Breast epithelium (tissue), 4 donors: ENCODE results near the gene BMP5. TPM values are rescaled to one million over a fixed set of nuclear protein-coding genes. Genes with fewer than 3 reads are reported as not detected.

Source experiments
- DNase-seq, 2 donors: peaks; one replicate each; pipeline ENCODE4 v3.0.0-alpha.2; 2019; ENCODE audit warnings: low spot score in 2 of 2
- H3K27ac ChIP-seq, 2 donors: fragments of 200-600 bp; sonication (generic) in 1 of 2; one replicate each; pipeline ENCODE4 v1.5.1; 2016 to 2019; ENCODE audit warnings: mild to moderate bottlenecking in 1 of 2
- H3K27me3 ChIP-seq, 2 donors: fragments of 200-600 bp; sonication (generic) in 1 of 2; one replicate each; pipeline versions ENCODE4 v1.5.1 to v1.6.0; 2017 to 2019; ENCODE audit warnings: control low read depth in 1 of 2, mild to moderate bottlenecking in 1 of 2
- H3K36me3 ChIP-seq: fragments of 200-600 bp; one replicate; pipeline ENCODE4 v1.5.1; 2019
- H3K4me1 ChIP-seq, 2 donors: fragments of 200-600 bp; sonication (generic); one replicate each; pipeline ENCODE4 v1.5.1; 2016 to 2019; ENCODE audit warnings: control low read depth in 1 of 2
- H3K4me3 ChIP-seq, 3 donors: fragments of 200-600 bp; sonication (generic); 1 replicate in 2 of 3; 2 replicates in 1 of 3; pipeline ENCODE4 v1.5.1; 2016 to 2019; ENCODE audit warnings: mild to moderate bottlenecking in 3 of 3, moderate library complexity in 2 of 3
- H3K9me3 ChIP-seq, 2 donors: fragments of 200-600 bp; sonication (generic) in 1 of 2; one replicate each; pipeline ENCODE4 v1.5.1; 2016 to 2019; ENCODE audit warnings: control low read depth in 1 of 2
- CTCF ChIP-seq, 3 donors: fragments of 450-650 bp; IDR thresholded peaks; one replicate each; pipeline ENCODE4 v1.5.1; 2016 to 2017; ENCODE audit warnings: antibody characterized with exemption in 3 of 3, mild to moderate bottlenecking in 3 of 3, moderate library complexity in 3 of 3
- POLR2A ChIP-seq: fragments of 450-650 bp; IDR thresholded peaks from one replicate; pipeline ENCODE4 v1.6.1; 2016; ENCODE audit warnings: antibody characterized with exemption, mild to moderate bottlenecking, moderate library complexity
- POLR2AphosphoS5 ChIP-seq, 3 donors: sonication (generic); formaldehyde crosslinking; IDR thresholded peaks; one replicate each; pipeline ENCODE4 v1.6.1; 2017; ENCODE audit warnings: antibody characterized with exemption in 3 of 3
- intact Hi-C: fragments of 100-400 bp; cut with DNase I; formaldehyde crosslinking; loops from one replicate; pipeline ENCODE4 v1.15.1; 2023; ENCODE audit warnings: low total_unique reads
- total RNA-seq, 3 donors: library from RNA; depleted of rRNA; stranded (reverse); fragments of >200 nt; gene quantifications; one replicate each; pipeline ENCODE4 v1.1.0, GENCODE V29; 2016

Gene BMP5
- total RNA-seq, 3 donors from 2014 or later, result 0.96 to 5.1 (median 1.3) TPM

- TF ChIP-seq POLR2AphosphoS5 (IDR thresholded peaks at IDR 0.05) (no peak), POLR2A (no peak), CTCF (IDR thresholded peaks at IDR 0.05) (peak in 2 of 3 donors; percentile 25 to 33)
- no peak for DNase-seq
- intact Hi-C loops, result no loop called here
Measured at GRCh38 chr6:55886185-55886836, 10.9 kb upstream of the BMP5 start.

GRCh38 chr6:55882718-55883569, 7.6 kb upstream of the BMP5 start:
- Histone ChIP-seq H3K27me3 (no peaks in the 10 kb centered on the region), H3K36me3 (no peaks in the 10 kb centered on the region), H3K4me3 (no peak overlapping the region), H3K9me3 (no peaks in the 10 kb centered on the region), H3K27ac (peak overlapping the region in 1 of 2 donors; percentile 28), H3K4me1 (no peaks in the 10 kb centered on the region)
- intact Hi-C loops, result no loop called here
- TF ChIP-seq CTCF (IDR thresholded peaks at IDR 0.05) (no peak), POLR2AphosphoS5 (IDR thresholded peaks at IDR 0.05) (no peak), POLR2A (no peak)
- no peak for DNase-seq

More at GRCh38 chr6:55886185-55886836, 10.9 kb upstream of the BMP5 start:
- H3K9me3 ChIP-seq, result no peaks in the 10 kb centered on the region
- H3K36me3 ChIP-seq, result no peaks in the 10 kb centered on the region
- H3K4me3 ChIP-seq, result no peak overlapping the region
- H3K27ac ChIP-seq, result no peak overlapping the region
- H3K27me3 ChIP-seq, result no peaks in the 10 kb centered on the region
- H3K4me1 ChIP-seq, result no peaks in the 10 kb centered on the region

GRCh38 chr6:55877283-55877682, 1.9 kb upstream of the BMP5 start:
- Histone ChIP-seq H3K4me1 (no peaks in the 10 kb centered on the region), H3K27ac (no peak overlapping the region), H3K36me3 (no peaks in the 10 kb centered on the region), H3K27me3 (no peaks in the 10 kb centered on the region), H3K9me3 (no peaks in the 10 kb centered on the region), H3K4me3 (no peak overlapping the region)
- intact Hi-C loops, result no loop called here
- no peak for DNase-seq
- TF ChIP-seq CTCF (IDR thresholded peaks at IDR 0.05), result no peak
- no peak for TF ChIP-seq POLR2A
- TF ChIP-seq POLR2AphosphoS5 (IDR thresholded peaks at IDR 0.05), result no peak

GRCh38 chr6:55874316-55874715, 1.1 kb downstream of the BMP5 start:
- no peaks in the 10 kb centered on the region for H3K4me1 ChIP-seq
- no peak overlapping the region for H3K27ac ChIP-seq
- H3K4me3 ChIP-seq, result peak overlapping the region in 2 of 3 donors; percentile 29 to 41
- no peaks in the 10 kb centered on the region for H3K27me3 ChIP-seq
- no peaks in the 10 kb centered on the region for H3K36me3 ChIP-seq
- no peak for DNase-seq
- no peak for TF ChIP-seq CTCF (IDR thresholded peaks at IDR 0.05)
- no peak for TF ChIP-seq POLR2A
- TF ChIP-seq POLR2AphosphoS5 (IDR thresholded peaks at IDR 0.05), result no peak
- intact Hi-C loops, result no loop called here
- H3K9me3 ChIP-seq, result no peaks in the 10 kb centered on the region

GRCh38 chr6:55872866-55873265, 2.5 kb downstream of the BMP5 start:
- DNase-seq, result no peak
- H3K9me3 ChIP-seq, result no peaks in the 10 kb centered on the region
- no peaks in the 10 kb centered on the region for H3K4me1 ChIP-seq
- TF ChIP-seq POLR2AphosphoS5 (IDR thresholded peaks at IDR 0.05), result no peak
- TF ChIP-seq POLR2A, result no peak
- no peak for TF ChIP-seq CTCF (IDR thresholded peaks at IDR 0.05)
- H3K27ac ChIP-seq, result no peak overlapping the region
- H3K27me3 ChIP-seq, result no peaks in the 10 kb centered on the region
- peak overlapping the region in 1 of 3 donors; percentile 29 for H3K4me3 ChIP-seq
- intact Hi-C loops, result no loop called here
- no peaks in the 10 kb centered on the region for H3K36me3 ChIP-seq
